GM18511 (cell line): Measurements from ENCODE around the gene FAH.

Source experiments
- ATAC-seq: cut with Tn5 transposase; IDR thresholded peaks from one replicate; pipeline ENCODE4 v1.9.1; 2021; ENCODE audit warnings: mild to moderate bottlenecking, moderate library complexity; ENCODE audit not compliant: unreplicated experiment

Gene FAH

DNA sequence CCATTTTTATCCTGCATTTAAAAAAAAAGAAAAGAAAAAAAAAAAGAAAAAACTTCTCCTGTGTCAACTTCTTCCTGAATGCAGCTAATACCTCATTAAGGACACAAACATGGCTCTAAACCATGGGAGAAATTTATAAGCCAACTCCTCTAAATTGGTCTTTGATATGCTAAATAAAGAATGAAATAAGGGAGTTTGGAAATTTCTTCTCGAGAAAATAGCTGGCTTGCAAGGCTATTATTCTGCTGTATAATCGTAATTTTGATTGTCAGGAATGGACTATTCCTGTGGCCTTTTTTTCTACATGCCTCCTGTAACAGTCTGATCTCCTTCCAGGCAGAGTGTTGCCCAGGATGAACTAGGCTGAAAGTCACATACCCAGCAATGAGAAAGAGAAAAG is 78.6 kb downstream of the FAH start:
- ATAC-seq: no peak

DNA sequence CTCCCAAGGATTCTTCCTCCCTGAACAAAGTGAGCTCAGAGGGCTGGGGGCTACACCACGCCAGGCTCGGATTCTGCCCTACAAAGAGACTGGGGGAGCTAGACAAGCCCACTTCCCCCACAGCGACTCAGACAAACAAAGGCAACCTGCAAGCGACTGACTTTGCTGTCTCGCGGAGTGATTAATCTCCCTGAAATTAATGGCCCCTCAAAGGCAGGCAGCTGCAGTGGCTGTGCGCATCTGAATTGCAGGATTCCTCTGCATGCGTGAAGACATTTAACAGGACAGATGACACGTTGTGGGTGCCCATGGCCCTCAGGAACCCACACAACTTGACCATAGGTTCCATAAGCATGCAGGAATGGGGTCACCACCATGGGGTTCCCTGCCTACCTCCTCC is 80.8 kb downstream of the FAH start:
- no peak for ATAC-seq

DNA sequence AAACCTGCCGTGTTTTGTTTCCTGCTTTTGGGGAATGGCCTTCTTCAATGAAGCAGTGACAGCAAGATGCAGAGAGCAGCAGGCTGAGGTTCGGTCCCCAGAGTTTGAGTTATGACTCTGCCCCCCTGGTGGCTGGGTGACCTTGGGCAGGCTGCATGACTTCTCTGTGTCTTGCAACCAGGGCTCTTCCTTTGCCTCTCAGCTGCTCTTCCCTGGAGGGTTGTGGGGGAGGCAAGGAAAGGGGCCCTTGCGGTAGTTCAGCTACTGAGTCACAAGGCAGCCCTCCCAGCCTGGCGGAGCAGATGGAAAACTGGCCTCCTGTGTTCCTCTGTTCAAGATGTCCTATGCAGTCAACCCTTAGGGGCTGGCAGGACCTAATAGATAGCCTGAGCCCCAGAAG is 82.1 kb downstream of the FAH start:
- no peak for ATAC-seq
